ENCODE measurements around the gene PTPRA. TPM values are rescaled to one million over a fixed set of nuclear protein-coding genes. Genes with fewer than 3 reads are reported as not detected.
"Not testable (repeated sequence)": the region's sequence is repeated elsewhere in the genome, so short reads cannot be mapped to it uniquely, and the experiment has no call there.

The PTPRA gene
- total RNA-seq, 4 donors from 2014 or later = 73.4 to 110 (median 93.1) TPM

GRCh38 chr20:3013771-3014170, 140.5 kb downstream of the PTPRA start:
- no peak for DNase-seq
- Histone ChIP-seq H3K27ac (no peak overlapping the region), H3K27me3 (no peaks in the 10 kb centered on the region), H3K4me1 (peaks cover 0 to 4% of the 10 kb centered on the region in 2 donors), H3K9me3 (no peaks in the 10 kb centered on the region), H3K36me3 (peaks cover 0 to 4% of the 10 kb centered on the region in 2 donors), H3K4me3 (replicated peaks in 1 of 3) (no peak overlapping the region)
- 97 to 98% methylated on average over 5 of the region's 5 CpGs for WGBS, 2 donors
- no peak for TF ChIP-seq POLR2A (IDR thresholded peaks at IDR 0.05)
- TF ChIP-seq CTCF (IDR thresholded peaks at IDR 0.05) = no peak
- intact Hi-C loops (cut with DNase I) = no loop called here

GRCh38 chr20:3014179-3014578, 140.9 kb downstream of the PTPRA start:
- intact Hi-C loops (cut with DNase I) = no loop called here
- Histone ChIP-seq H3K27me3 (no peaks in the 10 kb centered on the region), H3K36me3 (peaks cover 0 to 4% of the 10 kb centered on the region in 2 donors), H3K4me3 (replicated peaks in 1 of 3) (no peak overlapping the region), H3K9me3 (no peaks in the 10 kb centered on the region), H3K27ac (no peak overlapping the region), H3K4me1 (peaks cover 0 to 4% of the 10 kb centered on the region in 2 donors)
- TF ChIP-seq POLR2A (IDR thresholded peaks at IDR 0.05) = no peak
- no peak for DNase-seq
- 96 to 98% methylated on average over 7 of the region's 7 CpGs for WGBS, 2 donors

- H3K9me3 ChIP-seq = no peaks in the 10 kb centered on the region
- peaks cover 0 to 4% of the 10 kb centered on the region in 2 donors for H3K4me1 ChIP-seq
- no peak for DNase-seq
- intact Hi-C loops (cut with DNase I) = no loop called here
- H3K4me3 ChIP-seq (replicated peaks in 1 of 3) = no peak overlapping the region
- TF ChIP-seq CTCF (IDR thresholded peaks at IDR 0.05) (no peak), POLR2A (IDR thresholded peaks at IDR 0.05) (no peak)
- no peak overlapping the region for H3K27ac ChIP-seq
- peaks cover 0 to 4% of the 10 kb centered on the region in 2 donors for H3K36me3 ChIP-seq
- H3K27me3 ChIP-seq = no peaks in the 10 kb centered on the region
- 74 to 77% methylated on average over 3 of the region's 3 CpGs for WGBS, 2 donors
Measured at GRCh38 chr20:3014662-3015061, 141.4 kb downstream of the PTPRA start.

GRCh38 chr20:3015302-3015701, 142.0 kb downstream of the PTPRA start:
- H3K27ac ChIP-seq; H3K4me1 ChIP-seq; H3K9me3 ChIP-seq; H3K36me3 ChIP-seq; H3K27me3 ChIP-seq; intact Hi-C loops (cut with DNase I); H3K4me3 ChIP-seq (replicated peaks in 1 of 3); DNase-seq: not testable (repeated sequence)
- 95 to 99% methylated on average over 5 of the region's 5 CpGs for WGBS, 2 donors

GRCh38 chr20:3021327-3021726, 148.0 kb downstream of the PTPRA start:
- Histone ChIP-seq H3K36me3 (peaks cover 26 to 30% of the 10 kb centered on the region in 2 donors), H3K27me3 (no peaks in the 10 kb centered on the region), H3K4me1 (peaks cover 0 to 4% of the 10 kb centered on the region in 2 donors), H3K27ac (no peak overlapping the region), H3K4me3 (replicated peaks in 1 of 3) (no peak overlapping the region), H3K9me3 (no peaks in the 10 kb centered on the region)
- 77 to 88% methylated on average over 4 of the region's 4 CpGs for WGBS, 2 donors
- TF ChIP-seq CTCF (IDR thresholded peaks at IDR 0.05) (no peak), POLR2A (IDR thresholded peaks at IDR 0.05) (no peak)
- DNase-seq = no peak
- intact Hi-C loops (cut with DNase I) = no loop called here

- H3K36me3 ChIP-seq = peaks cover 28 to 35% of the 10 kb centered on the region in 2 donors
- DNase-seq = no peak
- no peaks in the 10 kb centered on the region for H3K27me3 ChIP-seq
- peaks cover 0 to 4% of the 10 kb centered on the region in 2 donors for H3K4me1 ChIP-seq
- H3K27ac ChIP-seq = no peak overlapping the region
- WGBS, 2 donors = 96 to 100% methylated on average over 5 of the region's 5 CpGs
- intact Hi-C loops (cut with DNase I) = no loop called here
- H3K9me3 ChIP-seq = no peaks in the 10 kb centered on the region
- TF ChIP-seq CTCF (IDR thresholded peaks at IDR 0.05) (no peak), POLR2A (IDR thresholded peaks at IDR 0.05) (no peak)
- no peak overlapping the region for H3K4me3 ChIP-seq (replicated peaks in 1 of 3)
Measured at GRCh38 chr20:3021777-3022176, 148.5 kb downstream of the PTPRA start.

- H3K4me1 ChIP-seq; H3K9me3 ChIP-seq; H3K27me3 ChIP-seq; intact Hi-C loops (cut with DNase I); H3K27ac ChIP-seq; H3K4me3 ChIP-seq (replicated peaks in 1 of 3); DNase-seq: not testable (repeated sequence)
- H3K36me3 ChIP-seq = peaks cover 36 to 44% of the 10 kb centered on the region in 2 donors
- WGBS, 2 donors = 88 to 90% methylated on average over 20 of the region's 20 CpGs
Measured at GRCh38 chr20:3022559-3023490, 149.5 kb downstream of the PTPRA start.

Data from thyroid gland (tissue), 4 donors.